HepG2 (cell line): ENCODE data around the gene CIROP. TPM values are rescaled to one million over a fixed set of nuclear protein-coding genes. Genes with fewer than 3 reads are reported as not detected.

Experiments
- CBFB ChIP-seq: sonication (generic); formaldehyde crosslinking; IDR thresholded peaks from 2 replicates; pipeline ENCODE4 v1.4.0; 2020; ENCODE audit warnings: missing genetic modification reagents
- CCAR2 ChIP-seq: fragments of 200-400 bp; formaldehyde crosslinking; optimal IDR thresholded peaks from 2 replicates; pipeline ENCODE3; 2018; ENCODE audit warnings: low read depth, mild to moderate bottlenecking, low read length, moderate library complexity
- KLF9 ChIP-seq: IDR thresholded peaks from 2 replicates; pipeline ENCODE4 v1.6.1; 2016; ENCODE audit warnings: low read depth
- MNT ChIP-seq: fragments of 450-650 bp; IDR thresholded peaks from 2 replicates; pipeline ENCODE4 v1.6.1; 2016
- MTERF4 ChIP-seq: sonication (generic); formaldehyde crosslinking; IDR thresholded peaks from 2 replicates; pipeline ENCODE4 v1.8.0; 2023; ENCODE audit warnings: mild to moderate bottlenecking, missing genetic modification reagents
- SIN3B ChIP-seq: fragments of 150-350 bp; IDR thresholded peaks from 2 replicates; pipeline ENCODE4 v1.6.1; 2014; ENCODE audit warnings: low read length
- SNAPC5 ChIP-seq: sonication (generic); formaldehyde crosslinking; IDR thresholded peaks from 2 replicates; pipeline ENCODE4 v1.8.1; 2023; ENCODE audit warnings: mild to moderate bottlenecking, missing genetic modification reagents, borderline replicate concordance
- TEAD3 ChIP-seq: optimal IDR thresholded peaks from 2 replicates; pipeline ENCODE3; 2016; ENCODE audit warnings: borderline replicate concordance
- TEF ChIP-seq: sonication (generic); formaldehyde crosslinking; IDR thresholded peaks from 2 replicates; pipeline ENCODE4 v1.5.0; 2020; ENCODE audit warnings: missing genetic modification reagents
- TRIM22 ChIP-seq: fragments of 450-650 bp; IDR thresholded peaks from 2 replicates; pipeline ENCODE4 v1.6.1; 2017
- ZFP36 ChIP-seq: fragments of 150-350 bp; IDR thresholded peaks from 2 replicates; pipeline ENCODE4 v1.6.1; 2018; ENCODE audit warnings: borderline replicate concordance, low read length, low read depth; ENCODE audit not compliant: partially characterized antibody
- ZNF12 ChIP-seq: sonication (generic); formaldehyde crosslinking; IDR thresholded peaks from 2 replicates; pipeline ENCODE4 v1.5.0; 2020; ENCODE audit warnings: missing genetic modification reagents
- ZNF331 ChIP-seq: sonication (generic); formaldehyde crosslinking; IDR thresholded peaks from 2 replicates; pipeline ENCODE4 v1.4.0; 2020; ENCODE audit warnings: missing genetic modification reagents
- ZNF547 ChIP-seq: sonication (generic); formaldehyde crosslinking; IDR thresholded peaks from 2 replicates; pipeline ENCODE4 v1.5.1; 2020; ENCODE audit warnings: mild to moderate bottlenecking, missing genetic modification reagents
- ZNF605 ChIP-seq: sonication (generic); formaldehyde crosslinking; IDR thresholded peaks from 2 replicates; pipeline ENCODE4 v1.8.0; 2022; ENCODE audit warnings: mild to moderate bottlenecking, missing genetic modification reagents
- ZNF687 ChIP-seq: sonication (generic); formaldehyde crosslinking; IDR thresholded peaks from 2 replicates; pipeline ENCODE4 v1.5.1; 2020; ENCODE audit warnings: mild to moderate bottlenecking, missing genetic modification reagents, moderate library complexity
- ZNF709 ChIP-seq: sonication (generic); formaldehyde crosslinking; IDR thresholded peaks from 2 replicates; pipeline ENCODE4 v1.5.0; 2020; ENCODE audit warnings: mild to moderate bottlenecking, missing genetic modification reagents
- ZZZ3 ChIP-seq: sonication (generic); formaldehyde crosslinking; IDR thresholded peaks from 2 replicates; pipeline ENCODE4 v1.4.0; 2020; ENCODE audit warnings: missing genetic modification reagents, mild to moderate bottlenecking, borderline replicate concordance
- polyA plus RNA-seq, 8 experiments: library from polyadenylated mRNA; depleted of rRNA in 3 of 8; stranded (reverse) in 7 of 8; unstranded in 1 of 8; fragments of >200 nt; fragmentation: Illumina TruSeq in 4 of 8; extraction: Trizol in 4 of 8; gene quantifications; 2 replicates each; pipeline versions ENCODE4 v1.2.1 to v1.2.3, GENCODE V29; 2011 to 2016; ENCODE audit warnings: low read depth in 4 of 8, missing spikeins in 1 of 8, mixed read lengths in 1 of 8; ENCODE audit not compliant: insufficient read depth in 1 of 8
- total RNA-seq, 5 experiments: library from RNA; depleted of rRNA; stranded (reverse); fragments of >200 nt; fragmentation: Illumina TruSeq; extraction: Trizol; gene quantifications; 2 replicates each; pipeline ENCODE4 v1.2.3, GENCODE V29; 2016; ENCODE audit warnings: low read depth in 1 of 5

The CIROP gene
- total and polyA plus RNA-seq, 2 of the 13 experiments (the other 11 are each of a cell fraction or from before 2014, with no cell fraction given), result 0.07 TPM; not detected in 1

- TF ChIP-seq SIN3B (no peak), ZFP36 (no peak), ZZZ3 (CRISPR knock-in tag) (0 out of 2 replicates have a peak, but pooled peaks have one; percentile 38), TEAD3 (CRISPR knock-in tag) (peak; percentile 16), ZNF605 (CRISPR knock-in tag) (peak; percentile 59; the same call in 1 of the 2 replicates), SNAPC5 (CRISPR knock-in tag) (0 out of 2 replicates have a peak, but pooled peaks have one; percentile 78), TRIM22 (no peak), MNT (peak; percentile 75), ZNF709 (0 out of 2 replicates have a peak, but pooled peaks have one; percentile 69), ZNF547 (CRISPR knock-in tag) (peak; percentile 56), ZNF331 (CRISPR knock-in tag) (no peak), KLF9 (CRISPR knock-in tag) (no peak), CBFB (CRISPR knock-in tag) (no peak), ZNF12 (CRISPR knock-in tag) (no peak), ZNF687 (CRISPR knock-in tag) (peak; percentile 73; the same call in 1 of the 2 replicates), CCAR2 (no peak), TEF (CRISPR knock-in tag) (no peak), MTERF4 (CRISPR knock-in tag) (0 out of 2 replicates have a peak, but pooled peaks have one; percentile 84)
These were observed 49.1 kb downstream of the CIROP start (continued) for GRCh38 chr14:23055621-23056144.
